Common myeloid progenitor, CD34-positive (primary cell): ENCODE measurements around the gene TUBB1.

ENCODE experiments used
- CTCF ChIA-PET: fragments of 350-600 bp; sonication (Branson Sonifier 250); formaldehyde crosslinking; loops from one replicate; lab custom pipeline; 2021; ENCODE audit warnings: antibody characterized with exemption; lab: Charles Lee
- POLR2A ChIA-PET: fragments of 350-600 bp; sonication (Branson Sonifier 250); formaldehyde crosslinking; loops from one replicate; lab custom pipeline; 2021; ENCODE audit warnings: antibody characterized with exemption; lab: Charles Lee
- DNase-seq, 3 donors: peaks; one replicate each; pipeline versions ENCODE4 v3.0.0 to v3.0.0-alpha.2; 2013
- H3K27ac ChIP-seq, 2 experiments: 1 replicate in 1 of 2; 2 replicates in 1 of 2; pipeline ENCODE4 v1.7.0; 2013; ENCODE audit warnings: inconsistent platforms in 2 of 2, low read length in 2 of 2, mild to moderate bottlenecking in 2 of 2, low read depth in 1 of 2, moderate library complexity in 1 of 2; ENCODE audit not compliant: severe bottlenecking in 2 of 2, insufficient read depth in 1 of 2, poor library complexity in 1 of 2
- H3K27me3 ChIP-seq, 5 experiments: replicated peaks in 2 of 5; 1 replicate in 3 of 5; 2 replicates in 2 of 5; pipeline versions ENCODE4 v1.6.1 to v1.7.0; 2013; ENCODE audit warnings: low read length in 4 of 5, mild to moderate bottlenecking in 2 of 5, moderate library complexity in 2 of 5, inconsistent platforms in 1 of 5; ENCODE audit not compliant: insufficient read depth in 5 of 5, control insufficient read depth in 4 of 5
- H3K36me3 ChIP-seq, 4 experiments: 1 replicate in 2 of 4; 2 replicates in 2 of 4; pipeline versions ENCODE4 v1.6.1 to v1.7.0; 2013; ENCODE audit warnings: low read length in 3 of 4, control low read depth in 1 of 4, mild to moderate bottlenecking in 1 of 4; ENCODE audit not compliant: control insufficient read depth in 4 of 4, insufficient read depth in 4 of 4
- H3K4me1 ChIP-seq, 4 experiments: 1 replicate in 3 of 4; 2 replicates in 1 of 4; pipeline versions ENCODE4 v1.6.1 to v1.7.1; 2013; ENCODE audit warnings: low read length in 3 of 4, mild to moderate bottlenecking in 3 of 4, control low read depth in 1 of 4, inconsistent platforms in 1 of 4, moderate library complexity in 1 of 4; ENCODE audit not compliant: control insufficient read depth in 4 of 4, insufficient read depth in 4 of 4; ENCODE audit errors: control extremely low read depth in 1 of 4
- H3K4me3 ChIP-seq, 7 experiments: 1 replicate in 4 of 7; 2 replicates in 3 of 7; pipeline versions ENCODE4 v1.5.1 to v1.7.0; 2013; ENCODE audit warnings: mild to moderate bottlenecking in 7 of 7, low read length in 6 of 7, moderate library complexity in 6 of 7, inconsistent platforms in 2 of 7, low read depth in 2 of 7, control low read depth in 1 of 7; ENCODE audit not compliant: insufficient read depth in 4 of 7, control insufficient read depth in 1 of 7; ENCODE audit errors: extremely low read depth in 1 of 7
- H3K9me3 ChIP-seq, 5 experiments: 1 replicate in 4 of 5; 2 replicates in 1 of 5; pipeline versions ENCODE4 v1.6.1 to v1.7.1; 2013; ENCODE audit warnings: low read length in 4 of 5, mild to moderate bottlenecking in 2 of 5, inconsistent platforms in 1 of 5, low read depth in 1 of 5, moderate library complexity in 1 of 5; ENCODE audit not compliant: control insufficient read depth in 4 of 5, insufficient read depth in 2 of 5; ENCODE audit errors: control extremely low read depth in 1 of 5
- WGBS: methylation state at CpG from one replicate; pipeline ENCODE4 v1.1.5; 2013; ENCODE audit not compliant: insufficient coverage; 5-methylcytosine and 5-hydroxymethylcytosine counted together

Gene TUBB1

GRCh38 chr20:58994390-58995159, 24.7 kb upstream of the TUBB1 start:
- Histone ChIP-seq H3K27me3 (no peaks in the 10 kb centered on the region), H3K27ac (peak overlapping the region in 1 of 2 experiments; percentile 5), H3K36me3 (peaks cover 23 to 89% (median 68%) of the 10 kb centered on the region in 4 experiments), H3K9me3 (no peaks in the 10 kb centered on the region), H3K4me3 (no peak overlapping the region), H3K4me1 (no peaks in the 10 kb centered on the region)
- ChIA-PET CTCF (interaction anchor here (1.7 kb wide), 1 partner anchor 14 kb away, joined by 4 read pairs; no protein-coding TSS in a partner anchor), POLR2A (no interaction called here)
- no peak for DNase-seq
- 87% methylated on average over 13 of the region's 17 CpGs for WGBS

DNA sequence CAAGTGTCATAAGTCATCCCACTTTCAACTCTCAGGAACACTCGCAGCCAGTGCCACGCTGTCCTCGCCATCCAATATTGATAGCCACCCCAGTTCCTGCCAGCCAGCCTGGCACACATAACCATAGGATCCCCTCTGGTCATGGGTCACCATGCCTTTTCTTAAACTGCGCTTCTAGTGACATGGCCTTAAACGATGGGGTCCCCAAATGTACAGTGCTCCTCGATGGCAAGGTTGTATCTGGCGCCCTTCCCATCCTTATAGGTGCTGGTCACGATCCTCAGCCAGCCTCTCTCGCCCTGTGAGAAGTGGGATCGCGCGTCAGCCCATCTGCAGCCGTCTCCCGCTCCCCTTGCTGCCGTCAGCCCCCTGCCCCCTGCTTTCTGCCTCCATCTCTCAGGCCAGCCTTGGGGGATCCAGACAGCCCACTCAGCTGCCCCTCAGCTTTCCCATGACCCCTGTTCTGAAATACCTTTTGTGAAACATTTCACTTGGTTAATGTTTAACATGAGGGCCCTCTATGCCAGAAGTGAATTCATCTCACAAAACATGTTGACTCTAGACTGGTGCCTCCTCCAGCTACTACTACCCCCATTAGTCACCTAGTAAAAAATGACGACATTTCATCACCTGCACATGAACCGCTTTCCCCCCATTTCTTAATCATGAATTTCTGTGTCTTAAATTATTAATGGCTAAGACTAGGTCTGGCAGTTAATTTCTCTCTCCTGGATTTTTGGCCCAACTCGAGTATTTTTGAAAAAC, 23.6 kb upstream of the TUBB1 start:
- no peaks in the 10 kb centered on the region for H3K4me1 ChIP-seq
- CTCF ChIA-PET: interaction anchor here (1.7 kb wide), 1 partner anchor 13 kb away, joined by 4 read pairs; no protein-coding TSS in a partner anchor
- H3K36me3 ChIP-seq: peaks cover 23 to 83% (median 64%) of the 10 kb centered on the region in 4 experiments
- no peak overlapping the region for H3K4me3 ChIP-seq
- no peaks in the 10 kb centered on the region for H3K9me3 ChIP-seq
- no peak for DNase-seq
- H3K27ac ChIP-seq: no peak overlapping the region
- POLR2A ChIA-PET: no interaction called here
- no peaks in the 10 kb centered on the region for H3K27me3 ChIP-seq
- 96% methylated on average over 14 of the region's 18 CpGs for WGBS

- no peak for DNase-seq
- WGBS: 97% methylated on average over 11 of the region's 12 CpGs
- Histone ChIP-seq H3K4me3 (no peak overlapping the region), H3K9me3 (no peaks in the 10 kb centered on the region), H3K27me3 (no peaks in the 10 kb centered on the region), H3K4me1 (no peaks in the 10 kb centered on the region), H3K36me3 (peaks cover 23 to 81% (median 61%) of the 10 kb centered on the region in 4 experiments), H3K27ac (no peak overlapping the region)
- ChIA-PET POLR2A (interaction anchor here (0.7 kb wide), 1 partner anchor 8 kb away, joined by 3 read pairs; no protein-coding TSS in a partner anchor), CTCF (interaction anchor here (0.8 kb wide), 1 partner anchor 37 kb away, joined by 3 read pairs; no protein-coding TSS in a partner anchor)
These were observed 23.0 kb upstream of the TUBB1 start for GRCh38 chr20:58996226-58996611.

- H3K27ac ChIP-seq: no peak overlapping the region
- ChIA-PET POLR2A (interaction anchor here (0.7 kb wide), 1 partner anchor 9 kb away, joined by 3 read pairs; no protein-coding TSS in a partner anchor), CTCF (interaction anchor here (1.2 kb wide), 1 partner anchor 22 kb away, joined by 3 read pairs; the partner anchor contains the start of gene TUBB1)
- 95% methylated on average over 16 of the region's 24 CpGs for WGBS
- H3K4me1 ChIP-seq: no peaks in the 10 kb centered on the region
- H3K4me3 ChIP-seq: no peak overlapping the region
- DNase-seq: no peak
- no peaks in the 10 kb centered on the region for H3K9me3 ChIP-seq
- H3K27me3 ChIP-seq: no peaks in the 10 kb centered on the region
- H3K36me3 ChIP-seq: peaks cover 20 to 82% (median 62%) of the 10 kb centered on the region in 4 experiments
These were observed 22.0 kb upstream of the TUBB1 start for GRCh38 chr20:58997141-58997770.

DNA sequence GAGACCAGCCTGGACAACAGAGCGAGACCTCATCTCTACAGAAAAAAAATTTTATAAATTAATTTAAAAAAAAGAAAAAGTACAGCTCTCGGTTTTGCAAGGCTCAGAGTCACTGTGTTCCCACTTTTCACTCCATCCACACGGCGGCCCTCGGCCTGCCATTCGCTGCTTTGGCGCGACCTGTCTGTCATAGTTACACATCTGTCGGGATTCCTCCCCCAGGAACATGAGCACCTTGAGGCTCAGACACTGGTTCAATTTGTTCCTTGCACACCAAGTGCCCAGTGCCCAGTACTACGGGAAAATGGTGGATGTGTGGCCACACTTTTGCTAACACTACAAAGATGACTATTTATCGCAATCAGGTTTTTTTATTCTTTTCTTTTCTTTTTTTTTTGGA, 20.6 kb upstream of the TUBB1 start:
- ChIA-PET POLR2A (interaction anchor here (0.6 kb wide), 1 partner anchor 20 kb away, joined by 4 read pairs; no protein-coding TSS in a partner anchor), CTCF (no interaction called here)
- H3K36me3 ChIP-seq: peaks cover 12 to 71% (median 55%) of the 10 kb centered on the region in 4 experiments

DNA sequence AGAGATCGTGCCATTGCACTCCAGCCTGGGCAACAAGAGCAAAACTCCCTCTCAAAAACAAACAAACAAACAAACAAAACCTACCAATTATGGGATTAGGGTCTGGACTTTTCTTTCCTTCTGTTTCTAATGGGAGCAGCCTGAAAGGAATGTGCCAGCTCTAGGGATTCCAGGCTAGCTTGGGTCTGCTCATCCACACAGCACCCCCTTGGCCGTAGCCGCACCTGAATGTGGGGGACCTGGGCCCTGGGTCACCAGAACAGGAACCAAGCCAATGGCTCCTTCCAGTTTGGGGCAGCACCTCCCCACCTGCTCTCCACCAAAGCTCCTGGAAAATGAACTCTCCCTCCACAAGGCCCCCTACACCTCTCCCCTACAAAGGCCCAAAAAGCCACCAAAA, 18.9 kb upstream of the TUBB1 start:
- Histone ChIP-seq H3K27me3 (no peaks in the 10 kb centered on the region), H3K27ac (no peak overlapping the region), H3K4me3 (no peak overlapping the region), H3K9me3 (no peaks in the 10 kb centered on the region), H3K4me1 (peaks cover 0 to 21% (median 18%) of the 10 kb centered on the region in 4 experiments), H3K36me3 (peaks cover 7 to 56% (median 44%) of the 10 kb centered on the region in 4 experiments)
- WGBS: 58% methylated on average over 2 of the region's 3 CpGs
- no peak for DNase-seq
- CTCF ChIA-PET: no interaction called here
- POLR2A ChIA-PET: no interaction called here

More for the DNA sequence above, 20.6 kb upstream of the TUBB1 start:
- Histone ChIP-seq H3K9me3 (no peaks in the 10 kb centered on the region), H3K27ac (no peak overlapping the region), H3K4me1 (peaks cover 0 to 5% (median 1%) of the 10 kb centered on the region in 4 experiments), H3K27me3 (no peaks in the 10 kb centered on the region), H3K4me3 (no peak overlapping the region)
- WGBS: 97% methylated on average over 9 of the region's 11 CpGs
- DNase-seq: no peak
